ENCODE data around the gene NR5A2. TPM values are rescaled to one million over a fixed set of nuclear protein-coding genes. Genes with fewer than 3 reads are reported as not detected.

NR5A2 gene
- total RNA-seq, 1 donor from 2014 or later: 2.0 TPM

GRCh38 chr1:200075522-200075921 lies 48.0 kb downstream of the NR5A2 start:
- Mint-ChIP-seq H3K9me3 (ENCODE audit: unreplicated experiment) (peaks cover 2% of the 10 kb centered on the region), H3K4me3 (ENCODE audit: unreplicated experiment) (no peak overlapping the region), H3K27me3 (ENCODE audit: unreplicated experiment) (peaks cover 4% of the 10 kb centered on the region), H3K4me1 (ENCODE audit: low read depth, unreplicated experiment) (peaks cover 10% of the 10 kb centered on the region), H3K36me3 (ENCODE audit: unreplicated experiment) (no peaks in the 10 kb centered on the region), H3K27ac (ENCODE audit: unreplicated experiment) (no peak overlapping the region)
- TF ChIP-seq CTCF (IDR thresholded peaks at IDR 0.05; ENCODE audit: partially characterized antibody, unreplicated experiment): no peak
- DNase-seq: no peak

GRCh38 chr1:200075938-200076546 lies 48.5 kb downstream of the NR5A2 start:
- Mint-ChIP-seq H3K4me3 (ENCODE audit: unreplicated experiment) (no peak overlapping the region), H3K27ac (ENCODE audit: unreplicated experiment) (no peak overlapping the region), H3K27me3 (ENCODE audit: unreplicated experiment) (peaks cover 4% of the 10 kb centered on the region), H3K36me3 (ENCODE audit: unreplicated experiment) (no peaks in the 10 kb centered on the region), H3K4me1 (ENCODE audit: low read depth, unreplicated experiment) (peaks cover 15% of the 10 kb centered on the region), H3K9me3 (ENCODE audit: unreplicated experiment) (peaks cover 2% of the 10 kb centered on the region)
- TF ChIP-seq CTCF (IDR thresholded peaks at IDR 0.05; ENCODE audit: partially characterized antibody, unreplicated experiment): no peak
- no peak for DNase-seq

- H3K27ac Mint-ChIP-seq (ENCODE audit: unreplicated experiment): no peak overlapping the region
- peaks cover 2% of the 10 kb centered on the region for H3K27me3 Mint-ChIP-seq (ENCODE audit: unreplicated experiment)
- peaks cover 21% of the 10 kb centered on the region for H3K4me1 Mint-ChIP-seq (ENCODE audit: low read depth, unreplicated experiment)
- H3K36me3 Mint-ChIP-seq (ENCODE audit: unreplicated experiment): no peaks in the 10 kb centered on the region
- no peak overlapping the region for H3K4me3 Mint-ChIP-seq (ENCODE audit: unreplicated experiment)
- no peak for DNase-seq
- H3K9me3 Mint-ChIP-seq (ENCODE audit: unreplicated experiment): peaks cover 2% of the 10 kb centered on the region
- no peak for TF ChIP-seq CTCF (IDR thresholded peaks at IDR 0.05; ENCODE audit: partially characterized antibody, unreplicated experiment)
Observed at GRCh38 chr1:200079232-200079940, 51.9 kb downstream of the NR5A2 start.

GRCh38 chr1:200081151-200081968 lies 53.9 kb downstream of the NR5A2 start:
- no peak for TF ChIP-seq CTCF (IDR thresholded peaks at IDR 0.05; ENCODE audit: partially characterized antibody, unreplicated experiment)
- peaks cover 2% of the 10 kb centered on the region for H3K27me3 Mint-ChIP-seq (ENCODE audit: unreplicated experiment)
- no peaks in the 10 kb centered on the region for H3K36me3 Mint-ChIP-seq (ENCODE audit: unreplicated experiment)
- H3K27ac Mint-ChIP-seq (ENCODE audit: unreplicated experiment): peak overlapping the region; percentile 43
- peaks cover 20% of the 10 kb centered on the region for H3K4me1 Mint-ChIP-seq (ENCODE audit: low read depth, unreplicated experiment)
- H3K9me3 Mint-ChIP-seq (ENCODE audit: unreplicated experiment): peaks cover 1% of the 10 kb centered on the region
- H3K4me3 Mint-ChIP-seq (ENCODE audit: unreplicated experiment): peak overlapping the region; percentile 46
- no peak for DNase-seq

- DNase-seq: no peak
- Mint-ChIP-seq H3K27ac (ENCODE audit: unreplicated experiment) (peak overlapping the region; percentile 43), H3K27me3 (ENCODE audit: unreplicated experiment) (peaks cover 2% of the 10 kb centered on the region), H3K36me3 (ENCODE audit: unreplicated experiment) (no peaks in the 10 kb centered on the region), H3K4me1 (ENCODE audit: low read depth, unreplicated experiment) (peaks cover 20% of the 10 kb centered on the region), H3K9me3 (ENCODE audit: unreplicated experiment) (peaks cover 1% of the 10 kb centered on the region), H3K4me3 (ENCODE audit: unreplicated experiment) (no peak overlapping the region)
- TF ChIP-seq CTCF (IDR thresholded peaks at IDR 0.05; ENCODE audit: partially characterized antibody, unreplicated experiment): no peak
Observed at GRCh38 chr1:200081969-200082245, 54.4 kb downstream of the NR5A2 start.

Data from glutamatergic neuron (in vitro differentiated cells).